Heart right ventricle (tissue), 16 donors: ENCODE data around the gene FKBP2. TPM values are rescaled to one million over a fixed set of nuclear protein-coding genes. Genes with fewer than 3 reads are reported as not detected.

Experiments used
- ATAC-seq, 8 donors: fragments of 200-7000 bp; cut with Tn5 transposase; one replicate each; pipeline ENCODE4 v1.9.1; 2020; ENCODE audit warnings: mild to moderate bottlenecking in 8 of 8, moderate library complexity in 8 of 8, moderate number of reproducible peaks in 1 of 8
- DNase-seq, 2 donors: peaks; one replicate each; pipeline ENCODE4 v3.0.0-alpha.2; 2020
- H3K27ac ChIP-seq, 10 donors: fragments of 200-600 bp; sonication (generic) in 2 of 10; one replicate each; pipeline versions ENCODE4 v1.5.0 to v1.8.0; 2020 to 2022; ENCODE audit warnings: mild to moderate bottlenecking in 3 of 10
- H3K27me3 ChIP-seq, 7 donors: fragments of 200-600 bp; one replicate each; pipeline ENCODE4 v1.8.0; 2021 to 2022; ENCODE audit warnings: mild to moderate bottlenecking in 2 of 7
- H3K36me3 ChIP-seq, 9 donors: fragments of 200-600 bp; sonication (generic) in 1 of 9; one replicate each; pipeline versions ENCODE4 v1.5.0 to v1.8.0; 2020 to 2022; ENCODE audit warnings: mild to moderate bottlenecking in 2 of 9
- H3K4me1 ChIP-seq, 9 donors: fragments of 200-600 bp; sonication (generic) in 1 of 9; one replicate each; pipeline versions ENCODE4 v1.5.0 to v1.8.0; 2020 to 2022; ENCODE audit warnings: mild to moderate bottlenecking in 4 of 9
- H3K4me3 ChIP-seq, 10 donors: fragments of 200-600 bp; sonication (generic) in 2 of 10; one replicate each; pipeline versions ENCODE4 v1.5.0 to v1.8.0; 2020 to 2022; ENCODE audit warnings: mild to moderate bottlenecking in 7 of 10, moderate library complexity in 2 of 10
- H3K9me3 ChIP-seq, 11 donors: fragments of 200-600 bp in 10 of 11; sonication (generic) in 2 of 11; one replicate each; pipeline versions ENCODE4 v1.5.0 to v1.8.0; 2013 to 2022; ENCODE audit warnings: mild to moderate bottlenecking in 2 of 11, control low read depth in 1 of 11, moderate library complexity in 1 of 11
- CTCF ChIP-seq, 9 donors: fragments of 200-600 bp; sonication (generic) in 2 of 9; IDR thresholded peaks; one replicate each; pipeline versions ENCODE4 v1.5.0 to v1.8.0; 2021 to 2022; ENCODE audit warnings: antibody characterized with exemption in 9 of 9, mild to moderate bottlenecking in 5 of 9, moderate library complexity in 1 of 9
- WGBS, 2 donors: extraction: QIAGEN DNeasy Blood & Tissue Kit; methylation state at CpG; one replicate each; pipeline ENCODE4 v1.1.7; 2013; ENCODE audit warnings: inconsistent platforms in 1 of 2; 5-methylcytosine and 5-hydroxymethylcytosine counted together
- intact Hi-C, 10 donors: fragments of 100-400 bp; cut with DNase I; formaldehyde crosslinking; loops; one replicate each; pipeline versions ENCODE4 v1.11.1 to v1.14.2; 2022
- polyA plus RNA-seq, 2 donors: library from polyadenylated mRNA; stranded (reverse); fragments of 200-250 nt; gene quantifications; one replicate each; pipeline ENCODE4 v1.2.3, GENCODE V29; 2013
- total RNA-seq, 10 donors: library from RNA; stranded (reverse); fragmentation: NEBNext Ultra II Directional in 3 of 10; extraction: Animal tissue kit (Norgen Biotek cat#: 25700) in 3 of 10; gene quantifications; one replicate each; pipeline versions ENCODE4 v1.2.1 to v1.2.4, GENCODE V29; 2021 to 2023
- donor health status: Arrhythmogenic right ventricular cardiomyopathy.
- donor health status: ischemic (EF 13 %, LVEDD 7.1; RV severe dilation, severe dysfunction).
- donor health status: healthy with polysubstance abuse.
- donor health status: DM: no; HTN: yes; CAD: no.
- donor health status: DM: no; HTN: no; CAD: no.
- donor health status: ischemic (EF 25% LVEDD 6.9; RV normal size, moderate dysfunction).
- donor health status: ischemic (EF 25% LVEDD 5.7; RV mildly dilated, moderate dysfunction).
- donor health status: healthy.
- donor health status: DM: yes; HTN: yes; CAD: no.
- donor health status: Ischemic cardiomyopathy.
- donor health status: ischemic (EF 35%, LVEDD 5.7; RV mildly dilated, moderate dysfunction).
- donor health status: nonischemic (EF 11% LVEDD 7.7; RV severe dilation, severe dysfunction).
- donor health status: DM: yes; HTN: yes; CAD: no.
- donor health status: PGD.
- donor health status: ischemic (EF 29% LVEDD 5.4; RV normal size, mild dysfunction).
- donor health status: nonischemic (EF 23%, LVEDD 6.1; RV moderate dilation, normal function).

The FKBP2 gene
- total and polyA plus RNA-seq, 12 donors, result 40.2 to 404 (median 49.4) TPM

GRCh38 chr11:64231546-64231945 lies 9.3 kb upstream of the FKBP2 start:
- H3K4me1 ChIP-seq, result peaks cover 13 to 79% (median 61%) of the 10 kb centered on the region in 9 donors
- peaks cover 0 to 6% (median 0%) of the 10 kb centered on the region in 9 donors for H3K36me3 ChIP-seq
- DNase-seq, result no peak
- intact Hi-C loops, result no loop called here
- H3K9me3 ChIP-seq, result no peaks in the 10 kb centered on the region
- H3K27me3 ChIP-seq, result no peaks in the 10 kb centered on the region
- 85 to 90% methylated on average over 7 of the region's 7 CpGs for WGBS, 2 donors
- peak overlapping the region in 5 of 10 donors; percentile 90 to 99 (median 96) for H3K27ac ChIP-seq
- no peak for TF ChIP-seq CTCF (IDR thresholded peaks at IDR 0.05)
- peak overlapping the region in 5 of 10 donors; percentile 75 to 87 (median 75) for H3K4me3 ChIP-seq
- no peak for ATAC-seq

GRCh38 chr11:64232182-64232966 lies 8.5 kb upstream of the FKBP2 start:
- Histone ChIP-seq H3K4me3 (no peak overlapping the region), H3K4me1 (peaks cover 5 to 70% (median 52%) of the 10 kb centered on the region in 9 donors), H3K27ac (peak overlapping the region in 1 of 10 donors; percentile 99), H3K9me3 (no peaks in the 10 kb centered on the region), H3K27me3 (no peaks in the 10 kb centered on the region), H3K36me3 (peaks cover 0 to 10% (median 0%) of the 10 kb centered on the region in 9 donors)
- no peak for ATAC-seq
- WGBS, 2 donors, result 86% methylated on average over 15 of the region's 15 CpGs
- intact Hi-C loops, result no loop called here
- TF ChIP-seq CTCF (IDR thresholded peaks at IDR 0.05), result no peak
- DNase-seq, result no peak

GRCh38 chr11:64232967-64233315 lies 8.0 kb upstream of the FKBP2 start:
- H3K4me3 ChIP-seq, result no peak overlapping the region
- peaks cover 0 to 16% (median 0%) of the 10 kb centered on the region in 9 donors for H3K36me3 ChIP-seq
- 88 to 92% methylated on average over 8 of the region's 8 CpGs for WGBS, 2 donors
- no peak for DNase-seq
- no peak for ATAC-seq
- intact Hi-C loops, result no loop called here
- no peak for TF ChIP-seq CTCF (IDR thresholded peaks at IDR 0.05)
- peak overlapping the region in 1 of 10 donors; percentile 31 for H3K27ac ChIP-seq
- no peaks in the 10 kb centered on the region for H3K27me3 ChIP-seq
- H3K9me3 ChIP-seq, result no peaks in the 10 kb centered on the region
- peaks cover 2 to 70% (median 47%) of the 10 kb centered on the region in 9 donors for H3K4me1 ChIP-seq

- Histone ChIP-seq H3K9me3 (no peaks in the 10 kb centered on the region), H3K4me1 (peaks cover 2 to 71% (median 46%) of the 10 kb centered on the region in 9 donors), H3K27ac (peak within 1 kb of the TSS; percentile 86 to 96 (median 91)), H3K36me3 (peaks cover 0 to 25% (median 0%) of the 10 kb centered on the region in 9 donors), H3K27me3 (no peaks in the 10 kb centered on the region), H3K4me3 (peak within 1 kb of the TSS; percentile 58 to 85 (median 75))
- intact Hi-C loops, result no loop called here
- DNase-seq, result peak; percentile 74 to 84
- ATAC-seq, result peak; percentile 46 to 69 (median 59)
- no peak for TF ChIP-seq CTCF (IDR thresholded peaks at IDR 0.05)
- WGBS, 2 donors, result 2% methylated on average over 45 to 61 of the region's 62 CpGs
These were observed 6.8 kb upstream of the FKBP2 start, which contains the start of gene VEGFB for GRCh38 chr11:64233913-64234586. Gene VEGFB (plus strand): TSS chr11:64234584. CDS start chr11:64234834, 250 bp downstream.
